Colonic mucosa (tissue), 4 donors: ENCODE measurements around the gene FOXQ1. TPM values are rescaled to one million over a fixed set of nuclear protein-coding genes. Genes with fewer than 3 reads are reported as not detected.

ENCODE experiments used
- DNase-seq: peaks from one replicate; pipeline ENCODE4 v3.0.0-alpha.2; 2020
- H3K27ac ChIP-seq: fragments of 200-600 bp; one replicate; pipeline ENCODE4 v1.8.0; 2021
- H3K27me3 ChIP-seq: fragments of 200-600 bp; one replicate; pipeline ENCODE4 v1.8.0; 2021
- H3K36me3 ChIP-seq: fragments of 200-600 bp; one replicate; pipeline ENCODE4 v1.8.0; 2021
- H3K4me1 ChIP-seq: fragments of 200-600 bp; one replicate; pipeline ENCODE4 v1.8.0; 2021; ENCODE audit warnings: mild to moderate bottlenecking
- H3K4me3 ChIP-seq: fragments of 200-600 bp; one replicate; pipeline ENCODE4 v1.8.0; 2021
- H3K9ac ChIP-seq, 2 donors: one replicate each; pipeline ENCODE4 v1.7.0; 2013; ENCODE audit warnings: control low read depth in 2 of 2, low read depth in 2 of 2, low read length in 2 of 2
- H3K9me3 ChIP-seq: fragments of 200-600 bp; one replicate; pipeline ENCODE4 v1.8.0; 2021
- intact Hi-C: fragments of 100-400 bp; cut with DNase I; formaldehyde crosslinking; loops from one replicate; pipeline ENCODE4 v1.14.1; 2022
- total RNA-seq, 2 donors: library from RNA; stranded (reverse); fragmentation: NEBNext Ultra II Directional in 1 of 2; extraction: Animal tissue kit (Norgen Biotek cat#: 25700) in 1 of 2; gene quantifications; one replicate each; pipeline ENCODE4 v1.2.1, GENCODE V29; 2021
- TF ChIP-seq, protein P1 (sequence below): fragments of 200-600 bp; IDR thresholded peaks from one replicate; pipeline ENCODE4 v1.8.0; 2022; ENCODE audit warnings: antibody characterized with exemption, mild to moderate bottlenecking
- donor health status: healthy.
- donor health status: DM: no; HTN: no; CAD: no.
- donor health status: DM: no; HTN: no; CAD: no.

FOXQ1 gene
- total RNA-seq, 2 donors from 2014 or later: 0.42 to 0.82 TPM

DNA sequence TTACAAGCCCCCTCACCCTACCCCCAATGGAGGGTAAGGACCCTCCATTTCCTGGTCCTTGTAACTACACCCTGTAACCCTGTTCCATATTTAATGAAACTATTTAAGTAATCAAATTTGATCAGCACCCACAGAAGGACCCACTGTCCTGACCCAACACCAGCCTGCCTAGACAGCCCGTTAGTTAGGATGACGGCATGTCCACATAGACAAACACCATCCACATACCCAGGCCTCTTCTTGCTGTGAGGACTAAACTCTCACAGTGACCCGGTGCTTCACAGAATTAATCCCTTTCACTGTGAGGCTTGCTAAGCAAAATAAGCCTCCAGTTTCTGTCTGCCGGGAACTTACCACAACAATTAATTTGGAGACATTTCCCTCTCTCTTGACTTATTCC is 32.8 kb upstream of the FOXQ1 start:
- no peak for DNase-seq
- Histone ChIP-seq H3K4me1 (no peaks in the 10 kb centered on the region), H3K36me3 (no peaks in the 10 kb centered on the region), H3K4me3 (no peak overlapping the region), H3K27me3 (peaks cover 4% of the 10 kb centered on the region), H3K27ac (no peak overlapping the region), H3K9ac (no peak overlapping the region), H3K9me3 (no peaks in the 10 kb centered on the region)
- TF ChIP-seq, protein P1, sequence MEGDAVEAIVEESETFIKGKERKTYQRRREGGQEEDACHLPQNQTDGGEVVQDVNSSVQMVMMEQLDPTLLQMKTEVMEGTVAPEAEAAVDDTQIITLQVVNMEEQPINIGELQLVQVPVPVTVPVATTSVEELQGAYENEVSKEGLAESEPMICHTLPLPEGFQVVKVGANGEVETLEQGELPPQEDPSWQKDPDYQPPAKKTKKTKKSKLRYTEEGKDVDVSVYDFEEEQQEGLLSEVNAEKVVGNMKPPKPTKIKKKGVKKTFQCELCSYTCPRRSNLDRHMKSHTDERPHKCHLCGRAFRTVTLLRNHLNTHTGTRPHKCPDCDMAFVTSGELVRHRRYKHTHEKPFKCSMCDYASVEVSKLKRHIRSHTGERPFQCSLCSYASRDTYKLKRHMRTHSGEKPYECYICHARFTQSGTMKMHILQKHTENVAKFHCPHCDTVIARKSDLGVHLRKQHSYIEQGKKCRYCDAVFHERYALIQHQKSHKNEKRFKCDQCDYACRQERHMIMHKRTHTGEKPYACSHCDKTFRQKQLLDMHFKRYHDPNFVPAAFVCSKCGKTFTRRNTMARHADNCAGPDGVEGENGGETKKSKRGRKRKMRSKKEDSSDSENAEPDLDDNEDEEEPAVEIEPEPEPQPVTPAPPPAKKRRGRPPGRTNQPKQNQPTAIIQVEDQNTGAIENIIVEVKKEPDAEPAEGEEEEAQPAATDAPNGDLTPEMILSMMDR: no peak
- intact Hi-C loops: no loop called here

DNA sequence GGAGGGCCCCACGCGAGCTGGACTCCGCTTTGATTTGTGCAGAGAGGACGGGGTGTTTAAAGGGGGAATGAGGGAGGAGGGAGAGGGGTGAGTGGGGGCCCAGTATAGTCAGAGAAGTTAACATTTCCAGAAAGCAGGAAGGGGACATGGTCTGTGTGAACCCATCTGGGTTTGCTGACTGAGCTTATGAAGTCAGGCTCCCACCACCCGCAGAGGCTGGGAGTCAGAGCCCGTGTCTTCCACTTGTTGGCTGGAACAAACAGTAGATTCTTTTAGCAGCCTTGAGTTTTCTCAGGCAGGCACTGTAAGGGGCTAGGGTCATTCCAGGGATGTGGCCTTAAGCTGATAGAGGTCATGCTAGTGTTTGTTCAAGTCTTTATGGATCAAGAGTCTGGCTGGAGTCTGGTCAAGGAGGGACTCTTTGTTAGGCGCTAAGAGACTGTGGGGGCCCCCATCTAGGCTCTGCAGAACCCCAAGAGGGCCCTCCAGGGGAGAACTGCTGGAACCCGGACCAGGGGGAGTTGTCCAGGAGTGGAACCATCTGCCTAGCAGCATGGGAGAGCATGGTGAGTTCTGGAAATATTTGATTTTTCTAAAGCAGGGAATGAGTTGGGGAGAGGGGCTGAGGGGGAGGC is 31.1 kb upstream of the FOXQ1 start:
- DNase-seq: no peak
- Histone ChIP-seq H3K9me3 (no peaks in the 10 kb centered on the region), H3K27ac (no peak overlapping the region), H3K4me1 (no peaks in the 10 kb centered on the region), H3K4me3 (no peak overlapping the region), H3K36me3 (no peaks in the 10 kb centered on the region), H3K27me3 (peaks cover 4% of the 10 kb centered on the region), H3K9ac (no peak overlapping the region)
- intact Hi-C loops: no loop called here
- TF ChIP-seq, protein P1: no peak

DNA sequence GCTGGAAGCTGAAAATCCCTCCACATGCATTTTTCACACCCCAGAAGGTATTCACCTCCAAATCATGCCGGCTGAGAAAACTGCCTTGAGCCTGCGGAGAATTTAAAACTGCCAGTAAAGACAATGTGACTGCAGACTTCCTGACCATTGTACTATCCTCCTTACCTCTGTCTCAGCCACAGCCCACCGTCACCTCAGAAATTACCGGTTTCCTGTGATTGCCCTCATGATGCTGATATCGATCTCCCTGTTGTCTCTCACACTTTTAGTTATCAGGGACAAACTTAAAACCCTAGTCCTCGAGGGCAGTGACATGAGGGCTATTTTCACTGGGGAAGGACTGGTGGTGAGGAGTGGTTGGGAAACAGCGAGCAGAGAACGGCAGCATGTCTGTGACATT is 30.2 kb upstream of the FOXQ1 start:
- Histone ChIP-seq H3K27ac (no peak overlapping the region), H3K9me3 (no peaks in the 10 kb centered on the region), H3K9ac (no peak overlapping the region), H3K4me1 (no peaks in the 10 kb centered on the region), H3K27me3 (peaks cover 4% of the 10 kb centered on the region), H3K4me3 (no peak overlapping the region), H3K36me3 (no peaks in the 10 kb centered on the region)
- TF ChIP-seq, protein P1: no peak
- DNase-seq: no peak
- intact Hi-C loops: no loop called here

DNA sequence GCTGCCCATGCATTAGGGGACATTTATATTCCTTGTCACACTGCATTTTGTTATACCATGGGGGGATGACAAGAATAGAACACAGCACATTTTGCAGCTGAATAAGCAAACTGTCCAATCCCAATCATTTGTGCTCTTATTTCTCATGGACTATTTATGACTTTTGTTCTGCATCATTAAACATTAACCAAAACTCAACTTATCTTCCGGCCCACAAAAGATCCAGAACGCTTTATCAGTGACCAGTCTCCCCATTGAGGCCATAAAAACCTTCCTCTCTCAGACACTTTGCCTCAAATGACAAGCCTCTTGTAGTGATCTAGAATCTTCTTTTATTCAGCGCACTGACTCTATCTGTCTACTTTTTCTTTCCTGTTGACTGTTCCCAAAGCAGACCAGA is 28.4 kb upstream of the FOXQ1 start:
- H3K9ac ChIP-seq: no peak overlapping the region
- no peaks in the 10 kb centered on the region for H3K4me1 ChIP-seq
- H3K36me3 ChIP-seq: no peaks in the 10 kb centered on the region
- H3K27me3 ChIP-seq: no peaks in the 10 kb centered on the region
- H3K27ac ChIP-seq: no peak overlapping the region
- H3K4me3 ChIP-seq: no peak overlapping the region
- DNase-seq: no peak
- TF ChIP-seq, protein P1: no peak
- intact Hi-C loops: no loop called here
- no peaks in the 10 kb centered on the region for H3K9me3 ChIP-seq

DNA sequence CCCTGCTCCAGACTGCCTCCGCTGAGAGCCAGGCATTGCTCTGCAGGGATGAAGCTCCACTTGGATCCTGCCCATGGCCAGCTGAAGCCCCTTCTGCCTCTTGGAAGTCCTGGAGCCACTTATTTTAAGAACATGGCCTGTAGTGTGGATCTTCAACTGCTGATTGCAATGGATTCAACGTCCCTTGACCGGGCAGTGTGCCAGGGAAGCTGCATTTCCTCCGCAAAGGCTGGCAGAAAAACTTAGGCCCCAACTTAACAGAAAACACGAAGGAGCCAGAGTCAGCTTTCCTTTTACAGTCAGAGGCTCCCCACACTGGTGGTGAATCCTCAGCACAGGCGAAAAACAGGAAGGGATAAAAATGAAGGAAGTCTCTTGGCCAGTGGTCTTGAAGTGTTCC is 26.3 kb upstream of the FOXQ1 start:
- Histone ChIP-seq H3K27ac (no peak overlapping the region), H3K27me3 (no peaks in the 10 kb centered on the region), H3K36me3 (no peaks in the 10 kb centered on the region), H3K9ac (no peak overlapping the region), H3K9me3 (no peaks in the 10 kb centered on the region), H3K4me3 (no peak overlapping the region), H3K4me1 (no peaks in the 10 kb centered on the region)
- no peak for DNase-seq
- intact Hi-C loops: no loop called here
- TF ChIP-seq, protein P1: no peak
